HFFc6 (cell line): ENCODE measurements around the gene TOX2. TPM values are rescaled to one million over a fixed set of nuclear protein-coding genes. Genes with fewer than 3 reads are reported as not detected.

ENCODE experiments used
- DNase-seq: peaks from one replicate; pipeline ENCODE4 v3.0.0-alpha.2; 2018
- H3K27ac Mint-ChIP-seq: 2 replicates; pipeline ENCODE4 v1.8.0; 2020; ENCODE audit warnings: mild to moderate bottlenecking, mixed read lengths
- H3K27me3 Mint-ChIP-seq: 2 replicates; pipeline ENCODE4 v1.8.0; 2021; ENCODE audit warnings: mild to moderate bottlenecking, moderate library complexity, mixed read lengths; ENCODE audit not compliant: insufficient read depth
- H3K36me3 Mint-ChIP-seq: 2 replicates; pipeline ENCODE4 v1.8.0; 2021; ENCODE audit warnings: low read depth, mixed read lengths
- H3K4me1 Mint-ChIP-seq: 2 replicates; pipeline ENCODE4 v1.8.0; 2020; ENCODE audit warnings: low read depth, mixed read lengths
- H3K4me3 Mint-ChIP-seq: 2 replicates; pipeline ENCODE4 v1.8.0; 2020; ENCODE audit warnings: mild to moderate bottlenecking, moderate library complexity, mixed read lengths
- H3K9me3 Mint-ChIP-seq: 2 replicates; pipeline ENCODE4 v1.8.0; 2020; ENCODE audit warnings: mild to moderate bottlenecking, mixed read lengths
- CTCF ChIP-seq: fragments of 200-600 bp; sonication (generic); IDR thresholded peaks from 2 replicates; pipeline ENCODE4 v1.5.0; 2021; ENCODE audit warnings: antibody characterized with exemption, mild to moderate bottlenecking
- total RNA-seq, 6 experiments: library from RNA; stranded (reverse); fragmentation: NEBNext Ultra II Directional; extraction: Animal tissue kit (Norgen Biotek cat#: 25700); gene quantifications; 2 replicates in 1 of 6; 3 replicates in 5 of 6; pipeline ENCODE4 v1.2.3, GENCODE V29; 2021

TOX2 gene
- total RNA-seq, 6 experiments from 2014 or later, result 46.1 to 68.2 (median 60.2) TPM

- no peak for DNase-seq
- Mint-ChIP-seq H3K27ac (no peak overlapping the region; the same call in 1 of the 2 replicates), H3K4me1 (peaks cover 30% of the 10 kb centered on the region), H3K9me3 (no peaks in the 10 kb centered on the region), H3K4me3 (no peak overlapping the region), H3K36me3 (peaks cover 28% of the 10 kb centered on the region), H3K27me3 (peaks cover 6% of the 10 kb centered on the region)
- no peak for TF ChIP-seq CTCF
Measured at GRCh38 chr20:44035924-44036323, 121.3 kb downstream of the TOX2 start.

DNA sequence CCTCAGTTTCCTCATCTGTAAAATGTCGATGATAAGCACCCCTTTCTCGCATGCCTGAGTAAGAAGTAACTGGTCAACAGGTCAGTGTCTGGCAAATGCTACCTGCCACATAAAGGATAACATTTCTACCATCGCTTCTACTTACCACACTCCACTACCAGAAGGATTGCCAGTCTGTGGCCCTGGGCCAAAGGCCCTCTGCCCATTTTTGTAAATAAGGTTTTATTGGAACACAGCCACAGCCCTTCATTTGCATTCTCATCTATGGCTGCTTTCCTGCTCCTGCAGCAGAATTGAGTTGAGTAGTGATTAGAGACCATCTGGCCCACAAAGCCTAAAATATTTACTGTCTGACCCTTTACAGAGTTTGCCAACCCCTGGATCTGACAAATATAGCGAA, 121.8 kb downstream of the TOX2 start:
- TF ChIP-seq CTCF, result no peak
- DNase-seq, result no peak
- no peak overlapping the region for H3K4me3 Mint-ChIP-seq
- no peaks in the 10 kb centered on the region for H3K9me3 Mint-ChIP-seq
- peaks cover 4% of the 10 kb centered on the region for H3K27me3 Mint-ChIP-seq
- H3K36me3 Mint-ChIP-seq, result peaks cover 28% of the 10 kb centered on the region
- peaks cover 31% of the 10 kb centered on the region for H3K4me1 Mint-ChIP-seq
- H3K27ac Mint-ChIP-seq, result no peak overlapping the region

GRCh38 chr20:44038681-44039123, 124.0 kb downstream of the TOX2 start:
- peaks cover 21% of the 10 kb centered on the region for H3K4me1 Mint-ChIP-seq
- peaks cover 32% of the 10 kb centered on the region for H3K36me3 Mint-ChIP-seq
- no peaks in the 10 kb centered on the region for H3K9me3 Mint-ChIP-seq
- TF ChIP-seq CTCF, result no peak
- no peaks in the 10 kb centered on the region; the same call in 1 of the 2 replicates for H3K27me3 Mint-ChIP-seq
- DNase-seq, result no peak
- H3K27ac Mint-ChIP-seq, result no peak overlapping the region
- H3K4me3 Mint-ChIP-seq, result no peak overlapping the region

DNA sequence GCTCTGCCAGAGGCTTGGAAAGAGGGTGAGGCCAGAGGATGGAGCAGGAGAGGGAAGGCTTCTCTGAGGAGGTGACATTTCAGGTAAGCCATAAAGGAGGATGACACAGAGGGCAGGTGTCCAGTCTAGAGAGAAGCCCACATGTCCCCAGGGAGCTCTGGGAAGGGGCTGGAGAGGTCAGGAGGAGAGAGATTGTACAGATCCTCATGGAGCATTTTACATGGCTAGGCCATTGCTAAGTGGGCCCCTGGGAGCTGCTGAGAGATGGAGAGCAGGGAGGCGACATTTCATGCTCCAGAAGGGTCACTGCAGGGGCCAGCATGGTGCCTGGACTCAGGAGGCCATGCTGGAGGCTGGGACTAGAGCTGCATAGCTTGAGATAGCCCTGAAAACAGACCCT, 124.5 kb downstream of the TOX2 start:
- H3K27me3 Mint-ChIP-seq, result no peaks in the 10 kb centered on the region; the same call in 1 of the 2 replicates
- H3K9me3 Mint-ChIP-seq, result no peaks in the 10 kb centered on the region
- H3K27ac Mint-ChIP-seq, result no peak overlapping the region
- H3K4me1 Mint-ChIP-seq, result peaks cover 25% of the 10 kb centered on the region
- DNase-seq, result no peak
- H3K36me3 Mint-ChIP-seq, result peaks cover 32% of the 10 kb centered on the region
- TF ChIP-seq CTCF, result no peak
- H3K4me3 Mint-ChIP-seq, result no peak overlapping the region

DNA sequence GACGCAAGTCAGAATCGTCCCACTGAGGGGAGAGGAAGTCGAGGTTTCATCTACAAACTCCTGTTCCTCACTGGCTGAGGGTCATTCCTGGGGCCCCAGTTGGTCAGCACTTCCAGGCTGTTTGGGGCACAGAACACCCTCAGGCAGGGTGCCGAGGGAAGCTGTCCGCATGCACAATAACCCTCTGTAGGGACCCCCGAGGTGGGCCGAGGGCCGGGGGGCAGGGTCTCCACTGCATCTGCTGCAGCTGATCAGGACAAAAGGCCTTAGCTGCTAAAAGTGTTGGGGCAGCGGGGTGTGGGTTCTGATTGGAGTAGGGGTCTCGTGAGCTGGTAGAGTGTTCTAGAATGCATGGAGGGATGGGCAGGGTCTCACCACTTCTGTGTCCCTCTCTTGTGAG, 125.1 kb downstream of the TOX2 start:
- Mint-ChIP-seq H3K27me3 (no peaks in the 10 kb centered on the region; the same call in 1 of the 2 replicates), H3K4me3 (no peak overlapping the region), H3K36me3 (peaks cover 31% of the 10 kb centered on the region), H3K9me3 (no peaks in the 10 kb centered on the region), H3K4me1 (peaks cover 31% of the 10 kb centered on the region), H3K27ac (no peak overlapping the region)
- no peak for TF ChIP-seq CTCF
- no peak for DNase-seq
